GM18526 (cell line): ENCODE measurements around the gene C7.

Source experiments
- POLR2A ChIP-seq: IDR thresholded peaks from 3 replicates; pipeline ENCODE4 v1.6.1; 2011; ENCODE audit not compliant: insufficient read length; ENCODE audit errors: extremely low read depth

C7 gene

DNA sequence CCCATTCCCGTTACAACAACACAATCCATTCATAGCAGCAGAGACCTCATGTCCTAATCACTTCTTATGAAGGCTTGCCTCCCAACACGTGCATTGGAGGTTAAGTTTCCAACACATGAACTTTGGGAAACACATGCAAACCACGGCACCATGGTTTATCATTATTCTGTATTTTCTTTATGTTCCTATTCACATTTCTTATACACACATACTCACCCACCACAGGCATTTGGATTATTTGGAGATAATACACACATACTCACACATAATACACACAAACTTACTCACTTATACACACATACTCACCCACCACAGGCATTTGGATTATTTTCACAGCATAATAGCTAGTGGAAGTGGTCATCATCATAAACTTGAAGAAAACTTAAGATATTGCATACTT is 75.6 kb downstream of the C7 start:
- TF ChIP-seq POLR2A = no peak

DNA sequence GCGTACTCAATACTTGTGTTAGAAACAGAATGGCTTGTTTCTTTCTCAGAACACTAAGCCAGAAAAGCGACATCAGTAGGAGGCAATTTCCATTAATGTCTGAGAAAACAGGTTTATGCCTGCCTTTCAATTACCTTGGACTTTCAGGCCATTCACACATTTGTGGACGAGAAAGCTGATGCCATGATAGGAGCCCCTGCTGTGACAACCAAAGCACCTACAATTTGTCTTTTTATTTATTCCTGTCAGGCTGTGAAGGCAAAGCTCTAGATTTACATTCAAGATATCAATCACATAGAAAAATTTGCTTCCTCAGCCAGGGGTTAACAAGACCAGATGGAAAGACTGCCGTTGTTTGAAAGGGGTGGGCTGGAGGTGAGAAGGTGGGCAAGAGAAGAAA is 76.2 kb downstream of the C7 start:
- TF ChIP-seq POLR2A = no peak

DNA sequence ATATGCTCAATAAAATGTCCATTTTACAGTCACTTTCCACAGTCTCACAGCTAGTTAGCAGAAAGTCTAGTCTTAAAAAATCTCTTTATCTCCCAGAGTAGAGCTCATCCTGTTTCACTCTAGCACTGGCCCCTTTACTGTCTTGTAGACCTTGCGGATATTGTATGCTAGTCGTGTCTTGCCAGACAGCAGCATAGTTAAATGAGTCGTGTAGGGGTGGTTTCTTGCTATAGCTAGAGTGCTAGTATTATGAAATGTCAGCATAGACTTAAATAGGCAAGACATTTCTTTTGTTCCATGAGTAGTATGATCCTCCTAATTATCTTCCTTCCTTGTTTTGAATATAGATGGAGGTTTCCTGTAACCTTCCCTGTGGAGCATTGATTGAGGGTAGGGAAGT is 77.4 kb downstream of the C7 start:
- TF ChIP-seq POLR2A = no peak

DNA sequence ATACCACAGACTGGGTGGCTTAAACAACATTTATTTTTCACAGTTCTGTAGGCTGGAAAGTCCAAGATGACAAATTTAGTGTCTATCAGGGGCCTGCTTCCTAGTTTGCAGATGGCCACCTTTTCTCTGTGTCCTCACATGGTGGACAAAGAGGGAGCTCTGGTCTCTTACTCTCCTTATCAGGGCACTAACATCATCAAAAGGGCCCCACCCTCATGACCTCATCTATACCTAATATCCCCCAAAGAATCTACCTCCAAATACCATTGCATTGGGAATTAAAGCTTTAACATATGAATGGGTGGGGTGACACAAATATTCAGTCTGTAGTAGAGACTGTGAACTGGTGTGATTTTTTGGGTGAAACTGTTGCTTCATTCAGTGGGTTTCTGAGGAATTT is 78.1 kb downstream of the C7 start:
- no peak for TF ChIP-seq POLR2A

DNA sequence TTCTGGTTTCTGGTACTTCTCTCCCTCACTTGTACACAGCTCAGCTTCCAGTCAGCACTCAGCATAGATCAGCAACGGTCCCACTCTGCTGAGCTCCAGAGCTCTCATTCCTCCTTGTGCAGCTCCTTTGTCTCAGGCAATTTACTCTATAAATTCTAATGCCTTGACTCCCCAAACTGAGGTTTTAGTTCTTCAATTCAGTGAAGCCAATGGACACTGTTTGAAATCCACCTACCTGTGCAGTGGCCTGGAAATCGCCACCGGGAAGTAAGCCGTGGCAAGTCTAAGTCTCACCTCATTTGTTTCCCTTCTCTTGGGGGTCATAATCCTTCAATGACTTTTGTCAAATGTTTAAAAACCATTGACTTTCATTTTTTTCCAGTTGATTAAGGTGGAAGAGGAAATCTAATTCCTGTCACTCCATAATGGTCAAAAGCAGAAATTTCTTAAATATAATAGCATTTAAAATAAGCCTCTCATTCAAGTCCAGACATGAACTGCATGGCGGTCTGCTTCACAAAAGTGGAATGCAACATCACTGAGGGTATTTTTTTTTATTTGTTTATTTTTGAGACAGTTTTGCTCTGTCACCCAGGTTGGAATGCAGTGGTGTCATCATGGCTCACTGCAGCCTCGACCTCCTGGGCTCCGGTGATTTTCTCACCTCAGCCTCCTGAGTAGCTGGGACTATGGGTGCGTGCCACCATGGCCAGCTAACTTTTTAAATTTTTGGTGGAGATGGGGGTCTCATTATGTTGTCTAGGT is 79.6 kb downstream of the C7 start:
- no peak for TF ChIP-seq POLR2A

DNA sequence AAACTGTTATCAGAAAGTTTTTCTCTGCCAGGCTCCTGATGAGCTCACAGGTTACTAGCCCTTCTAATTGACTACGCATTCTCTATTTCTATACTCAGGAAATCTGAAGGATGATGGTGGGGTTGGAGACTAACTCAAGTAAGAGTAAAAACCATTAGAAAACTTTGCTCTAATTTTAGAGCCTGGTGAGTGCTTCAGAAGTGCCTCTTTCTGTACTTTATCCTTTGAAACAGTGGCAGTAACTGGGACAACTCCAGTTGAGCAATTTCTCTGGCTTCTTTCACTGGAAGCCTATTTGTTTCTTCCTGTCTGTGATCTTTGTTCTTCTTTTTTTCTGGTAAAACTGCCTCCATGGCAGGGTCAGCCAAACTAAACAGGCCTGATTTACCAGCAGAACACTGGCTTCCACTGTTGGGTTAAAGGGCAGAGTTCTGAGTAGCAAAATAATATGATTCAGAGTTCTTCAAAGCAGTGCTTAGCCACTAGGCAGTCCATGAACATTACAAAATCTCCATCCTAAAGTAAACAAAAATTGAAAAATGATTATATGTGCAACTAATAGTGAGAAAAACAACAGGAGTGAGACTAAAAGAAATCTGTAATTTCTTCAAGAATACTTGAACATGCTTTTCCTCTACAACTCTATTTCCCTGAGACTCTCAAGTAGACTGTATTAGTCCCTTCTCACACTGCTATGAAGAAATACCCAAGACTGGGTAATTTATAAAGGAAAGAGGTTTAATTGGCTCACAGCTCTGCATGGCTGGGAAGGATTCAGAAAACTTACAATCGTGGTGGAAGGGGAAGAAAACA is 82.1 kb downstream of the C7 start:
- no peak for TF ChIP-seq POLR2A

DNA sequence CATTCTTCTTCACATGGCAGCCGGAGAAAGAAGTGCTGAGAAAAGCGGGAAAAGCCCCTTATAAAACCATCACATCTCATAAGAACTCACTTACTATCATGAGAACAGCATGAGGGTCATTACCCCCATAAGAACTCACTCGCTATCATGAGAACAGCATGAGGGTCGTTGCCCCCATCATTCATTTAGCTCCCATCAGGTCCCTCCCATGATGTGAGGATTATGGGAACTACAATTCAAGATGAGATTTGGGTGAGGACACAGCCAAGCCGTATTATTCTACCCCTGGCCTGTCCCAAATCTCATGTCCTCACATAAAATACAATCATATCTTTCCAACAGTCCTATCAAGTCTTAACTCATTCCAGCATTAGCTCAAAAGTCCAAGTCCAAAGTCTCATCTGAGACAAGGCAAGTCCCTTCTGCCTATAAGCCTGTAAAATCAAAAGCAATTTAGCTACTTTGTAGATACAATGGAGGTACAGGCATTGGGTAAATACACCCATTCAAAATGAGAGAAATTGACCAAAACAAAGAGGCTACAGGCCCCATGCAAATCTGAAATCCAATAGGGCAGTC is 82.8 kb downstream of the C7 start:
- TF ChIP-seq POLR2A = no peak

DNA sequence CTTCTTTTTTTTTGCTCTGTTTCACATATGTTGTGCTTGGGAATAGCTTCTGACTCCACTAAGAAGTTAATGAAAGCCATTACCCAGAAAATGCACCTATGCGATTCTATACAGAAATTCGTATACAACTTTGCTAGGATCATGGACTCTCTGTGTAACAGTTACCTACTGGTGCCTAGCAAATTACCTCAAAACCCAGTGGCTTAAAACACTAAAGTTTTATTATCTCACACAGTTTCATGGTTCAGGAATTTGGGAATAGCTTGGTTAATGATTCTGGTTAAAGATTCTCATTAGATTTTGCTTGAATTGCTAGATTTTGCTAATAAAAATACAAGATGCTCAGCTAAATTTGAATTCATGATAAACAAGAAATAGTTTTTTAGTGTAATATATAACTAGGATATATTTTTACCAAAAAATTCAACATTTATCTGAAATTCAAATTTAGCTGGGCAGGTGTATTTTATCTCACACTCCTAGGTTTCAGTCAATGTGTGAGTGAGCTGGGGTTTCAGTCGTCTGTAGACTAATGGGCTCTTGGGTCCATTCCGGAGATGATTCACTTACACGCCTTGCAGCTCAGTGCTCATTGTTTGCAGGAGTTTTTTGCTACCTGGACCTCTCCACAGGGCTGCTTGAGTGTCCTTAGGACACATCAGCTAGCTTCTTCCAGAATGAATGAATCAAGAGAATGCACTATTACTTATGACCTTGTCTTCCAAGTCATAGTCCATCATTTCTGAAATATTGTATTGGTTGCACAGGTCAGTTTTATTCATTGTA is 86.7 kb downstream of the C7 start:
- TF ChIP-seq POLR2A = no peak

DNA sequence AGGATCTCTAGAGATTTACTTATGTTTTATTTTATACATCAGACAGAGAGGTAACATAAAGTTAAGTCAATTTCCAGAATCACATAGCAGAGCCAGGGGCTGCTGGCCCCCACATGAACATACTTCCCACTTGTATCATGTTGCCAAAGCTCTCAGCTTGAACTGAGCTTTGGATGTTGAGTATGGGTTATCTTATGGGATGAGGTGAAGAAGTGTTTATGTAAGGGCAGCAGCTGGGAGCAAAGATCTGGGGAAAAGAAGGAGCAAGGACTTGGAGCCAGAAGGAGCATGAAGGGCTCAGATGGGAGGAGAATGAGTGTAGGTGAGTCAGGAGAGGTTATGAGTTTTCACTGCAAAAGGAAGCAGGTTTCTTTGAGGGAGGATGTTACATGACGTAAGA is 89.8 kb downstream of the C7 start:
- no peak for TF ChIP-seq POLR2A

DNA sequence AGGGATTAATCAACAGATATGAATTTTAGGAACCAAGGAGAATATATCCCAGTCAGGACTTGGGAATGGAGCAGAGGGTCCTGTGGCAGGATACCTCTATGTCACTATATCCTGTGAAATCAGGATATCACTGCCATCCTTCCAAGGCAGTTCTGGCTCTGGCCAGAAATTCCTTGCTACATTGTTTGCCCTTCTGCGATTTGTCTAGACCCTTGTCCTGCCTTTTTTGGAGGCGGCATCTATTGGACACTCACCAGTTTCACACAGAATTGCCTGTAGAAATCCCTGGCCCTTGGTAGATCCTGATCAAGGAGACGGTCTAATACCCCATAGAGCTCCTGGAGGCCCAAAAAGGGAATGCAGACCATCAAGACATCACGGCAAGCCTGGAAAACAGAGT is 90.7 kb downstream of the C7 start:
- TF ChIP-seq POLR2A = no peak

DNA sequence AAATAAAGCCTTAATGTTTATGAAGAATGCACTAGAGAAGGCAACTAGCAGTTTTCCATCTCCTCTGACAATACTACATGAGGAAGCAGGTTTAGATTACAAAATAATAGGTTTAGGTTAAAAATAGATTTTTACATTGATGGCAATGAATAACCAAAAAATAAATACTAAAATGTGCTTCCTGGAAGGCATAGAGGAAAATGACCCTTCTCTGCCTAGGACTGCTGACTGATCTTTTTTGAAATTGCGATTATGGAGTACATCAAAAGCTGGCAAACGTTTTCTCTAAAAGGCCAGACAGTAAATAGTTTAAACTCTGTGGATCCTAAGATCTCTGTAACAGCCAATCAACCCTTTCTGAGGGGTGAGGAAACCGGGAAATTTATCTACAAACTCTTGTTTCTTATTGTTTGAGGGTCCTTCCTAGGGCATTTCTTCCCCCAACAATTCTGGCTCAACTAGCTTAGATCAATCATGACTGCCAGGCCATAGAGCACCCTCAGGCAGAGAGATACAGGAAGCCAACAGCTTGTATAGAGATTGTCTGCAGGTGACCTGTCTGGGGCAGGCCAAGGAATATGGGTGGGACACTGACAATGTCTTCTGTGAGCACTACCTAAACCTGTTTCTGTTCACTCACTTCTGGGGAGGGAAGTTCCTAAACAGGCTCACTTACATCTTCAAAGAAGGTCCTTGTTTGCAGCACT is 94.5 kb downstream of the C7 start:
- no peak for TF ChIP-seq POLR2A

DNA sequence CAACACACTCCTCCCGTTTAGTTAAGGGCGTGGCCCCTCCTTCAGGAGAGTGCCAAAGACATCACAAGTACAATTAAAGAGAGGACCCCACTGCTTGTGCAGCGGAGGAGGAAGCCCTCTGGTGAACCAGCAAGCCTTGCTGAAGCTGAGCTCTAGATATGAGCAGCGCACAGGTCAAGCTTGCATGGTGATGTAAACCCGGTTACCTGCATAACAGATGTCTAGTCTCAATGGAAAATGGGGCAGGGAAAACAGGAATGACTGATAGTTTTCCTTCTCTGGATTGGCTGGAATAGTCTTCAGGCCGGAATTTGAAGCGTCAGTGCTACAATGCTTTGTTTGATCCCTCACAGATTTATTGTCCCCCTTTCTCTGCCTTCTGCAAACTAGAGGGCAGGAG is 95.6 kb downstream of the C7 start:
- TF ChIP-seq POLR2A = no peak

DNA sequence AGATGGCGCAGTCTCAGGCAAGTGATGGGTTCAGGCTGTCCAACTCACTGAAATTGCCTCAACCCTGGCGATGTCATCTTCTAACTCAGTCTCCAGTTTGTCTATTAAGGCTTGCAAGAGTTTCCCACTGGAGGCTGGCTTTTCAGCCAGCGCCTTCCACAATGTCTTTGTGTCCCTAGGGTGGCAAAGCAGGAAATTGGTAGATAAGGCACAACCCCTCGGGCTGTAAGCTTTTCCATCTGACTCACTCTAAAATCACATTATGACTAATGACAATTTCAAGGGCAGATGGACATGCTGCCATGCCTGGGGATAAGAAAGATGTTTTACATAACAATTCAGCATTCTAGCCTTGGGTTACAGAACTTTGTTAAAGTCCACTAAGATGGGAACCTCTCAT is 99.9 kb downstream of the C7 start:
- no peak for TF ChIP-seq POLR2A

DNA sequence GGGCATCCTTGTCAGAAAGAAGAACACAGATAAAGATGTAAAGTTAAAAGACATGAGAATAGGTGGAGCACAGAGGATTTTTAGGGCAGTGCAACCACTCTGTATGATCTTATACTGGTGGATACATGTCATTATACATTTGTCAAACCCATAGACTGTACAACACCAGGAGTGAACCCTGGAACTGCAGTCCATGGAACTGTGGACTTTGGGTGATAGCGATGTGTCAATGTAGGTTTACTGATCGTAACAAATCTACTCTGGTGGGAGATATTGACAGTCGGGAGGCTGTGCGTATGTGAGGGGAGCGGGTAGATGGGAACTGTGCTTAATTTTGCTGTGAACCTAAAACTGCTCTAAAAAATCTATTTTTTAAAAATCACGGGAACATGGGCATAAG is 101.3 kb downstream of the C7 start:
- no peak for TF ChIP-seq POLR2A

DNA sequence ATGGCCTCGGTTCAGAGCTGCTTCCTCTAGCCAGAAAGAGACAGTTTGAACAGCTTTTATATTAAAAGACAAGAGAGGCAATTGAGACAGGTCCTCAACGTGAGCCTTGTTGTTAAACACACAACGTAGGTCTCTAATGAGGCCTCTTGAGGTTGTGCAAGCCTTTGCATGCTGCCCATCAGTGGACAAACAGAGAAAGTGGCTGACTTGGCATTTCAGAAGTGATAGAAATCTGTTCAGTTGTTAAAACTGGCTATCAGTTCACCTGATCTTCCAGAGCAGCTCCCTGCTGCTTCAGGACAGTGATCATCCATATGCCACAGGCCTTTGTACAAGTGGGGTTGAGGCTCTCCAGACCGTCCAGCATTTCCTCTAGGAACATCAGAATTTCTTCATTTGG is 103.0 kb downstream of the C7 start:
- no peak for TF ChIP-seq POLR2A
